Keratinocyte (primary cell): ENCODE data around the gene MRPL33. TPM values are rescaled to one million over a fixed set of nuclear protein-coding genes. Genes with fewer than 3 reads are reported as not detected.

ENCODE experiments used
- DNase-seq: peaks from one replicate; pipeline ENCODE4 v3.0.0-alpha.2; 2011; ENCODE audit warnings: low read depth, missing footprints, low spot score
- FAIRE-seq: peaks from 2 replicates; lab custom pipeline; 2011; peaks lifted over from hg19 to GRCh38; lab: Jason Lieb, UNC
- H2AFZ ChIP-seq: 2 replicates; pipeline ENCODE4 v1.6.0; 2012; ENCODE audit warnings: low read length, control low read depth, inconsistent platforms; ENCODE audit not compliant: control insufficient read depth
- H3K27ac ChIP-seq: 2 replicates; pipeline ENCODE4 v1.5.1; 2011; ENCODE audit warnings: low read length; ENCODE audit not compliant: control insufficient read depth, insufficient read depth
- H3K27me3 ChIP-seq: 3 replicates; pipeline ENCODE4 v1.6.0; 2011; ENCODE audit warnings: low read length; ENCODE audit not compliant: control insufficient read depth, insufficient read depth; ENCODE audit errors: extremely low read depth
- H3K36me3 ChIP-seq, 2 experiments: 2 replicates in 1 of 2; 3 replicates in 1 of 2; pipeline ENCODE4 v1.5.1; 2011; ENCODE audit warnings: low read length in 2 of 2, mild to moderate bottlenecking in 1 of 2; ENCODE audit not compliant: control insufficient read depth in 2 of 2, insufficient read depth in 2 of 2; ENCODE audit errors: extremely low read depth in 1 of 2
- H3K4me1 ChIP-seq: 3 replicates; pipeline ENCODE4 v1.5.1; 2011; ENCODE audit warnings: low read length; ENCODE audit not compliant: control insufficient read depth, insufficient read depth; ENCODE audit errors: extremely low read depth
- H3K4me2 ChIP-seq: 3 replicates; pipeline ENCODE4 v1.6.0; 2011; ENCODE audit warnings: low read depth, low read length; ENCODE audit not compliant: control insufficient read depth, insufficient read depth; ENCODE audit errors: extremely low read depth
- H3K4me3 ChIP-seq, 3 experiments: fragments of 200-600 bp in 1 of 3; sonication (generic) in 1 of 3; 2 replicates in 2 of 3; 3 replicates in 1 of 3; pipeline ENCODE4 v1.5.1; 2011 to 2016; ENCODE audit warnings: low read length in 3 of 3, mild to moderate bottlenecking in 3 of 3, control low read depth in 2 of 3, inconsistent platforms in 1 of 3, low read depth in 1 of 3, mixed read lengths in 1 of 3, mixed run types in 1 of 3, moderate library complexity in 1 of 3; ENCODE audit not compliant: control insufficient read depth in 2 of 3, insufficient read depth in 2 of 3; ENCODE audit errors: extremely low read depth in 1 of 3
- H3K79me2 ChIP-seq: 2 replicates; pipeline ENCODE4 v1.6.0; 2012; ENCODE audit warnings: low read length; ENCODE audit not compliant: control insufficient read depth, insufficient read depth
- H3K9ac ChIP-seq: 3 replicates; pipeline ENCODE4 v1.6.0; 2011; ENCODE audit warnings: low read length; ENCODE audit not compliant: control insufficient read depth, insufficient read depth; ENCODE audit errors: extremely low read depth
- H3K9me1 ChIP-seq: 3 replicates; pipeline ENCODE4 v1.6.0; 2011; ENCODE audit warnings: low read length; ENCODE audit not compliant: control insufficient read depth, insufficient read depth; ENCODE audit errors: extremely low read depth
- H3K9me3 ChIP-seq: 2 replicates; pipeline ENCODE4 v1.5.1; 2012; ENCODE audit warnings: low read depth, low read length; ENCODE audit not compliant: control insufficient read depth
- H4K20me1 ChIP-seq: 3 replicates; pipeline ENCODE4 v1.6.0; 2011; ENCODE audit warnings: low read length; ENCODE audit not compliant: control insufficient read depth, insufficient read depth; ENCODE audit errors: extremely low read depth
- CTCF ChIP-seq, 3 experiments: IDR thresholded peaks in 1 of 3; conservative IDR thresholded peaks in 1 of 3; optimal IDR thresholded peaks in 1 of 3; 2 replicates in 2 of 3; 3 replicates in 1 of 3; pipeline versions ENCODE3 to v1.5.1; 2011; ENCODE audit warnings: low read length in 3 of 3, mild to moderate bottlenecking in 3 of 3, moderate library complexity in 2 of 3, control low read depth in 1 of 3, inconsistent platforms in 1 of 3; ENCODE audit not compliant: insufficient read depth in 2 of 3; ENCODE audit errors: extremely low read depth in 1 of 3
- EZH2 ChIP-seq: IDR thresholded peaks from one replicate; pipeline ENCODE4 v1.6.1; 2012; ENCODE audit warnings: inconsistent platforms, mild to moderate bottlenecking, low read length, moderate library complexity
- dilution Hi-C: fragments of 300-500 bp; cut with MboI; formaldehyde crosslinking; loops from one replicate; pipeline ENCODE4 v1.7.0; 2020; ENCODE audit warnings: low sequenced_read_pairs; ENCODE audit not compliant: extremely low pct_ligation_motif_present
- polyA plus RNA-seq, 5 experiments: library from polyadenylated mRNA; depleted of rRNA in 3 of 5; stranded (reverse) in 3 of 5; stranded (forward) in 1 of 5; unstranded in 1 of 5; fragments of >200 nt; gene quantifications; 1 replicate in 1 of 5; 2 replicates in 3 of 5; 3 replicates in 1 of 5; pipeline versions ENCODE4 v1.2.1 to v1.2.3, GENCODE V29; 2011 to 2012; ENCODE audit warnings: missing spikeins in 2 of 5, low read depth in 1 of 5, low replicate concordance in 1 of 5

MRPL33 gene
- polyA plus RNA-seq, 1 donor (not counting 4 experiments of a cell fraction or from before 2014, with no cell fraction given): 110 TPM

GRCh38 chr2:27756091-27756490, 15.4 kb upstream of the MRPL33 start:
- no peak overlapping the region for H3K4me3 ChIP-seq
- H3K79me2 ChIP-seq: no peaks in the 10 kb centered on the region
- peaks cover 28% of the 10 kb centered on the region for H3K4me1 ChIP-seq
- DNase-seq: no peak
- H3K4me2 ChIP-seq: no peak overlapping the region
- H3K9ac ChIP-seq: no peak overlapping the region
- no peak overlapping the region for H2AFZ ChIP-seq
- H4K20me1 ChIP-seq: no peaks in the 10 kb centered on the region
- no peaks in the 10 kb centered on the region for H3K9me3 ChIP-seq
- no peak for FAIRE-seq
- no peaks in the 10 kb centered on the region for H3K36me3 ChIP-seq
- no peak overlapping the region for H3K27ac ChIP-seq
- no peaks in the 10 kb centered on the region for H3K9me1 ChIP-seq
- dilution Hi-C loops: no loop called here
- TF ChIP-seq EZH2 (no peak), CTCF (optimal IDR thresholded peaks at IDR 0.05 in 1 of 3, IDR thresholded peaks at IDR 0.05 in 1 of 3, conservative IDR thresholded peaks at IDR 0.05 in 1 of 3; ENCODE audit: extremely low read depth in 1 of 3, insufficient read depth in 2 of 3, low read length in 3 of 3) (no peak)
- H3K27me3 ChIP-seq: no peaks in the 10 kb centered on the region

GRCh38 chr2:27756544-27757498, 14.7 kb upstream of the MRPL33 start:
- FAIRE-seq (no peak), DNase-seq (no peak)
- peaks cover 35% of the 10 kb centered on the region for H3K4me1 ChIP-seq
- H3K27ac ChIP-seq: no peak overlapping the region
- H3K4me2 ChIP-seq: no peak overlapping the region
- H3K4me3 ChIP-seq: no peak overlapping the region
- H3K79me2 ChIP-seq: no peaks in the 10 kb centered on the region
- H3K9me3 ChIP-seq: no peaks in the 10 kb centered on the region
- H4K20me1 ChIP-seq: no peaks in the 10 kb centered on the region
- no peak overlapping the region for H3K9ac ChIP-seq
- H3K9me1 ChIP-seq: no peaks in the 10 kb centered on the region
- no peaks in the 10 kb centered on the region for H3K36me3 ChIP-seq
- H3K27me3 ChIP-seq: no peaks in the 10 kb centered on the region
- H2AFZ ChIP-seq: no peak overlapping the region
- TF ChIP-seq EZH2 (no peak), CTCF (optimal IDR thresholded peaks at IDR 0.05 in 1 of 3, IDR thresholded peaks at IDR 0.05 in 1 of 3, conservative IDR thresholded peaks at IDR 0.05 in 1 of 3; ENCODE audit: extremely low read depth in 1 of 3, insufficient read depth in 2 of 3, low read length in 3 of 3) (no peak)
- dilution Hi-C loops: no loop called here
